ENCODE measurements around the gene C10orf88. TPM values are rescaled to one million over a fixed set of nuclear protein-coding genes. Genes with fewer than 3 reads are reported as not detected.

Gene C10orf88
- total RNA-seq, 2 experiments from 2014 or later: 12.7 to 16.0 TPM

Other genes starting within 250 kb of the C10orf88 start
- gene CUZD1, start 108.4 kb downstream of the C10orf88 start, total RNA-seq: 1 to 10 TPM; 2.4 to 3.4 TPM
- 10 to 100 TPM; 12.1 to 13.9 TPM for gene FAM24B, start 74.6 kb downstream of the C10orf88 start, total RNA-seq
- not detected for gene FAM24A, start 43.6 kb downstream of the C10orf88 start, total RNA-seq
- gene PSTK, start 26.2 kb upstream of the C10orf88 start, total RNA-seq: 1 to 10 TPM; 2.6 to 3.7 TPM
- 10 to 100 TPM; 14.3 to 14.6 TPM for gene IKZF5, start 54.6 kb upstream of the C10orf88 start, total RNA-seq
- 10 to 100 TPM; 21.4 to 25.1 TPM for gene ACADSB, start 54.8 kb upstream of the C10orf88 start, total RNA-seq
- not detected for gene HMX3, start 181.7 kb upstream of the C10orf88 start, total RNA-seq
- not detected for gene HMX2, start 193.9 kb upstream of the C10orf88 start, total RNA-seq
- 100 to 1,000 TPM; 224 to 255 TPM for gene BUB3, start 200.2 kb upstream of the C10orf88 start, total RNA-seq

Measured in activated CD4-positive, alpha-beta T cell treated with anti-CD3 and anti-CD28 coated beads, Interleukin-2, amount 10 ng/mL, durations not matched to agents 7 days and 5 days (primary cell).